BJ (cell line): Measurements from ENCODE around the gene KCNQ2. TPM values are rescaled to one million over a fixed set of nuclear protein-coding genes. Genes with fewer than 3 reads are reported as not detected.

ENCODE experiments used
- CTCF ChIA-PET: fragments of 350-600 bp; formaldehyde crosslinking; extraction: SDS; loops from one replicate; lab custom pipeline; 2021; ENCODE audit warnings: antibody characterized with exemption, inconsistent platforms; lab: Yijun Ruan, JAX
- POLR2A ChIA-PET: fragments of 300-600 bp; sonication (Branson Sonifier 250); formaldehyde crosslinking; extraction: SDS; loops from one replicate; lab custom pipeline; 2021; ENCODE audit warnings: antibody characterized with exemption; lab: Charles Lee
- DNase-seq: peaks from one replicate; pipeline ENCODE4 v3.0.0-alpha.2; 2011; ENCODE audit warnings: low read depth
- H3K27me3 ChIP-seq: 2 replicates; pipeline ENCODE4 v1.6.0; 2011; ENCODE audit warnings: low read length; ENCODE audit not compliant: control insufficient read depth, insufficient read depth
- H3K36me3 ChIP-seq: 2 replicates; pipeline ENCODE4 v1.5.1; 2011; ENCODE audit warnings: low read length; ENCODE audit not compliant: control insufficient read depth, insufficient read depth
- H3K4me3 ChIP-seq: 2 replicates; pipeline ENCODE4 v1.5.1; 2011; ENCODE audit warnings: low read depth, mild to moderate bottlenecking, control low read depth, low read length
- polyA plus RNA-seq: library from polyadenylated mRNA; depleted of rRNA; stranded (reverse); fragments of >200 nt; gene quantifications from 2 replicates; pipeline ENCODE4 v1.2.3, GENCODE V29; 2011
- TF ChIP-seq, protein P1 (sequence below): IDR thresholded peaks from 2 replicates; pipeline ENCODE4 v1.5.1; 2011; ENCODE audit warnings: low read depth, mild to moderate bottlenecking, control low read depth, inconsistent platforms, low read length, moderate library complexity; ENCODE audit not compliant: insufficient read depth

KCNQ2 gene
- polyA plus RNA-seq, 1 experiment: not detected

DNA sequence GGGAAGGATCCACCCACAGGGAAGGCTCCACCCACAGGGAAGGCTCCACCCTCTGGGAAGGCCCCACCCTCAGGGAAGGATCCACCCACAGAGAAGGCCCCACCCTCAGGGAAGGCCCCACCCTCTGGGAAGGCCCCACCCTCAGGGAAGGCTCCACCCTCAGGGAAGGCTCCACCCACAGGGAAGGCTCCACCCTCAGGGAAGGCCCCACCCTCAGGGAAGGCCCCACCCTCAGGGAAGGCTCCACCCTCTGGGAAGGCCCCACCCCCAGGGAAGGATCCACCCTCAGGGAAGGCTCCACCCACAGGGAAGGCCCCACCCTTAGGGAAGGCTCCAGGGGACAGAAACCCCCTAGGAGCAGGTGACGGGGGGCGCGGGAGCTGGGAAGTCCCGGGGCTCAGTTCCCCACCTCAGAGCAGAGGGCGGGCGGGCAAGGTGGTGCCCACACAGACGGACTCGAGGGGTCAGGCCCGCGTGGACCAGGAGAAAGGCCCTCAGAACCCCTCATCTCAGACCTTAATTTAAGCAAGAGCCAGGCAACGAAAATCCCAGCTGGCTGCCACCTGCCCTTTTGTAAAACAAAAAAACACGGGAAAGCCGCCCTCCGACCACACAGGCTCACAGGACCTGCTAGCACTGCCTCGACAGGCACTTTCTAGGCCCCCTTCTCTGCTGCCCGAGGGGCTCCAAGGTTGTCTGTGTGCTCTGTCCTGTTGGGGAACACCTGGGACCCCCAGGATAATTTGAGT is 39.7 kb downstream of the KCNQ2 start:
- no peak for DNase-seq
- TF ChIP-seq, protein P1, sequence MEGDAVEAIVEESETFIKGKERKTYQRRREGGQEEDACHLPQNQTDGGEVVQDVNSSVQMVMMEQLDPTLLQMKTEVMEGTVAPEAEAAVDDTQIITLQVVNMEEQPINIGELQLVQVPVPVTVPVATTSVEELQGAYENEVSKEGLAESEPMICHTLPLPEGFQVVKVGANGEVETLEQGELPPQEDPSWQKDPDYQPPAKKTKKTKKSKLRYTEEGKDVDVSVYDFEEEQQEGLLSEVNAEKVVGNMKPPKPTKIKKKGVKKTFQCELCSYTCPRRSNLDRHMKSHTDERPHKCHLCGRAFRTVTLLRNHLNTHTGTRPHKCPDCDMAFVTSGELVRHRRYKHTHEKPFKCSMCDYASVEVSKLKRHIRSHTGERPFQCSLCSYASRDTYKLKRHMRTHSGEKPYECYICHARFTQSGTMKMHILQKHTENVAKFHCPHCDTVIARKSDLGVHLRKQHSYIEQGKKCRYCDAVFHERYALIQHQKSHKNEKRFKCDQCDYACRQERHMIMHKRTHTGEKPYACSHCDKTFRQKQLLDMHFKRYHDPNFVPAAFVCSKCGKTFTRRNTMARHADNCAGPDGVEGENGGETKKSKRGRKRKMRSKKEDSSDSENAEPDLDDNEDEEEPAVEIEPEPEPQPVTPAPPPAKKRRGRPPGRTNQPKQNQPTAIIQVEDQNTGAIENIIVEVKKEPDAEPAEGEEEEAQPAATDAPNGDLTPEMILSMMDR: no peak
- H3K27me3 ChIP-seq: no peaks in the 10 kb centered on the region; the same call in 1 of the 2 replicates
- no peak overlapping the region for H3K4me3 ChIP-seq
- ChIA-PET CTCF (no interaction called here), POLR2A (no interaction called here)
- no peaks in the 10 kb centered on the region for H3K36me3 ChIP-seq

DNA sequence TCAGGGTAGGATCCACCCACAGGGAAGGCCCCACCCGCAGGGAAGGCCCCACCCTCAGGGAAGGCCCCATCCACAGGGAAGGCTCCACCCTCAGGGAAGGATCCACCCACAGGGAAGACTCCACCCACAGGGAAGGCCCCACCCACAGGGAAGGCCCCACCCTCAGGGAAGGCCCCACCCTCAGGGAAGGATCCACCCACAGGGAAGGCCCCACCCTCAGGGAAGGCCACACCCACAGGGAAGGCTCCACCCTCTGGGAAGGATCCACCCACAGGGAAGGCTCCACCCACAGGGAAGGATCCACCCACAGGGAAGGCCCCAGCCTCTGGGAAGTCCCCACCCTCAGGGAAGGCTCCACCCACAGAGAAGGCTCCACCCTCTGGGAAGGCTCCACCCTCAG is 40.5 kb downstream of the KCNQ2 start:
- POLR2A ChIA-PET: no interaction called here
- DNase-seq: no peak
- Histone ChIP-seq H3K36me3 (no peaks in the 10 kb centered on the region), H3K27me3 (no peaks in the 10 kb centered on the region; the same call in 1 of the 2 replicates), H3K4me3 (no peak overlapping the region)
- TF ChIP-seq, protein P1: no peak
- CTCF ChIA-PET: no interaction called here

DNA sequence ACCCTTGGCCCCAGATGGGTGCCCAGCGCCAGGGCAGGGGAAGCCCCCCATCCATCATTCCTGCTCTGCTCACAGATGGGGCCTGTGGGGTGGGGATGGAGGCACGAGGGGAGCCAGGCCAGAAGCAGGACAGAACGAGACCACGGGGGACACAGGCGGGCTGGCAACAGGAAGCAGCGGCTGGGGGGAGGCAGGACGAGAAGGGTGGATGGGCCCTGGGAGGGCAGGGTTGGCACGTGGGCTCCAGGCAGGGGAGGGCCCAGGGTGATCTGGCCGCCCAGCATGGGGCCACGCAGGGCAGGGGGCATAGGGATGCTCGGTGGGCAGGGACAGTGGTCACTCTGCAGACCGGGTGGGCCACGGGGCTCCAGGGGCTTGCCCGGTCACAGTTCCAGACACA is 41.6 kb downstream of the KCNQ2 start:
- DNase-seq: no peak
- POLR2A ChIA-PET: no interaction called here
- Histone ChIP-seq H3K36me3 (no peaks in the 10 kb centered on the region), H3K4me3 (no peak overlapping the region), H3K27me3 (no peaks in the 10 kb centered on the region; the same call in 1 of the 2 replicates)
- TF ChIP-seq, protein P1: no peak
- CTCF ChIA-PET: no interaction called here

DNA sequence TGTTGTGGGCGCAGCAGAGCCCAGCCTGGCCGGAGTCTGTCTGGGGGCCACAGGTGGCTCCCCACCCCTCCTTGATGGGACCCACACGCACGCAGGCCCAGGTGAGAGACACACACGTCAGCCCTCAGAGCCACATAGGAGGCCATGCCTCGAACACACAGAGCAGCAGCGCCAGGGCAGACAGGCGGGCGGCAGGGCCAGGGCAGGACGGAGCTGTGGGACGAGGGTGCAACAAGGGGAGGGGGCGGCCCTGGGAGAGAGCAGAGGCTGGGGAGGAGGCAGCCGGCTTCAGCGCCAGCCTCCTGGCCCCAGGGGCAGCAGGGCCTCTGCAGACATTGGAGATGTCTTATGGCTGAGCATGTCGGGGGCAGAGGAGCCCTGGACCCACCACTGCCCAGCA is 42.5 kb downstream of the KCNQ2 start:
- CTCF ChIA-PET: no interaction called here
- DNase-seq: no peak
- Histone ChIP-seq H3K27me3 (no peaks in the 10 kb centered on the region), H3K4me3 (no peak overlapping the region), H3K36me3 (no peaks in the 10 kb centered on the region)
- POLR2A ChIA-PET: no interaction called here
- TF ChIP-seq, protein P1: no peak

DNA sequence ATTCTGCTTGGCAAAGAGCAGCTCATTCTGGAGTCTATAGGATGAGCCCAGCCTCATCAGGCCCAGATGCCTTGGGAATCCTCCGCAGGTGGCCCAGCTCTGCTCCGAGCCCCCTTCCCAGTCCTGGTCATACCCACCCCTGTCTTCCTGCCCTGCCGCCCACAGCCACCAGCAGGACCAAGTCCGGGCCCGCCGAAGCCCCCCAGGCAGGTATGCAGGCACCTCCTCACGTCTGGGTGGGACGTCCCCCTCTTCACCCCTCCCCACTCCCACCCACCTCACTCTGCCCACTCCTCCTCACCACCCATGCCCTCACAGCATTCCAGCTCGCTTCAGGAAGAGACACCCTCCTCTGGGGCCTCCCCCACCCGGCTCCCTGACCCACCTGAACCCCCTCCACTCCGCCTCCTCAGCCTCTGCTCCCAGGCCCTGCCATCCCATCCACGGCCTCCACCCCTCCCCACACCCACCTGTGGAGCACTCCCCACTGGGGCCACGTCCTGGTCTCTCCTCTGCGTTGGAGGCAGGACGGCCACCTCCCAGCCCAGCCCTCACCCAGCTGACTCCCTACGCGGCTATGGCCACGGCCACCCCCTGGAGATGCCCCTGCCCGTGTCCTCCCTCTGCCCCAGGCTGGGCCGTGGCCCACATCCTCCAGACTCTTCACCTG is 43.4 kb downstream of the KCNQ2 start:
- no peak for DNase-seq
- Histone ChIP-seq H3K36me3 (no peaks in the 10 kb centered on the region), H3K4me3 (no peak overlapping the region), H3K27me3 (no peaks in the 10 kb centered on the region)
- ChIA-PET POLR2A (no interaction called here), CTCF (no interaction called here)
- TF ChIP-seq, protein P1: no peak
